Type B pancreatic cell (in vitro differentiated cells): ENCODE data around the gene ASB16. TPM values are rescaled to one million over a fixed set of nuclear protein-coding genes. Genes with fewer than 3 reads are reported as not detected.
A peak's percentile ranks its signal among the peaks of the same experiment; 100 is the strongest.

Experiments
- DNase-seq: peaks from one replicate; pipeline ENCODE4 v3.0.0; 2021; ENCODE audit warnings: mixed read lengths; ENCODE audit not compliant: unreplicated experiment; ENCODE audit errors: extremely low spot score
- H3K27ac Mint-ChIP-seq: 2 replicates; pipeline ENCODE4 v1.8.0; 2021; ENCODE audit warnings: mild to moderate bottlenecking, mixed read lengths
- H3K27me3 Mint-ChIP-seq: 2 replicates; pipeline ENCODE4 v1.8.0; 2021; ENCODE audit warnings: mixed read lengths
- H3K36me3 Mint-ChIP-seq: 2 replicates; pipeline ENCODE4 v1.8.0; 2021; ENCODE audit warnings: mixed read lengths
- H3K4me1 Mint-ChIP-seq: one replicate; pipeline ENCODE4 v1.8.0; 2021; ENCODE audit warnings: mixed read lengths; ENCODE audit not compliant: unreplicated experiment
- H3K4me3 Mint-ChIP-seq: 2 replicates; pipeline ENCODE4 v1.8.0; 2021; ENCODE audit warnings: mild to moderate bottlenecking, mixed read lengths
- H3K9me3 Mint-ChIP-seq: 2 replicates; pipeline ENCODE4 v1.8.0; 2021; ENCODE audit warnings: mixed read lengths
- microRNA-seq: library from miRNA; unstranded; fragments of <30 nt; microRNA quantifications from one replicate; pipeline ENCODE4, GENCODE V29; 2020
- total RNA-seq: library from RNA; stranded (reverse); gene quantifications from 2 replicates; pipeline ENCODE4 v1.2.1, GENCODE V29; 2021; ENCODE audit warnings: low replicate concordance
- TF ChIP-seq, protein P1 (sequence below): fragments of 200-600 bp; sonication (generic); conservative IDR thresholded peaks from 2 replicates; pipeline ENCODE4 v1.5.0; 2021; ENCODE audit warnings: antibody characterized with exemption, mild to moderate bottlenecking

The ASB16 gene
- total RNA-seq, 1 donor from 2014 or later: 0.68 TPM

DNA sequence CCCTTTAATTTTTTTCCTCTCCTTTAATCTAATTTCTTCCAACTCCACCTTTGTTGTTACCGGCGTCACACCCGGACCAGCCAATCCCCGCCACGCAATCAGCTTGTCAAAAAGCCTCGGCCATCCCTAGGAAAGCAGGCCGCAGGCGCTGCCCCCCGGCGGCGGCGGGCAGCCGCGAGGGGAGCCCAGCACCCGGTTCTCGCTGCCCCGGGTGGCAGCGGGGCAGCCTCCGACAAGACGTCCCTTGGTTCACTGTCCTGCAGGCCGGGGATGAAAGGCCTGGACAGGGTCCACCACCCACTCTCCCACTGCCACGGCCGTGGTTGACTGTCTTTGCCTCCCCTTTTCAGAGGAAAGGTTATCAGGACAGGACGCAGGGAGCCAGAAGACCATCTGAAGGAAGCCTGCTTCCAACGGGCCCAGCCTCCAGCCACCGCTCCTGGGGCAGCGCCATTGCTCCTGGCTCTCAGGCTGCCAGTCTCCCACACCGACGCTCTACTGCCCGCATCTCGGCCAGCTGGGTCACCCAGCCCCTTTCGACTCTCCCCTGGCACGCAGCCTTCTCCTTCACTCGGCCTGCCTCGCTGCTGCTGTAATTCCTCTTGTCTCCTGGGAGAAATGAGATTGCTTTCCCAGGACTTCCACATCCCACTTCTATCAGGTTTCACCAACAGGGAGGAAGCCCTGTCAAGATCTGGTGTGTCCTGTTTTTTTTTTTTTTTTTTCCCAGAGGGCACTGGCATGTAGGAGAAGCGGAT, 51.8 kb downstream of the ASB16 start:
- Mint-ChIP-seq H3K36me3 (no peaks in the 10 kb centered on the region), H3K4me1 (peaks cover 18% of the 10 kb centered on the region), H3K4me3 (peak overlapping the region; percentile 96), H3K9me3 (no peaks in the 10 kb centered on the region), H3K27ac (peak overlapping the region; percentile 97), H3K27me3 (peaks cover 4% of the 10 kb centered on the region)
- no peak for DNase-seq
- TF ChIP-seq, protein P1, sequence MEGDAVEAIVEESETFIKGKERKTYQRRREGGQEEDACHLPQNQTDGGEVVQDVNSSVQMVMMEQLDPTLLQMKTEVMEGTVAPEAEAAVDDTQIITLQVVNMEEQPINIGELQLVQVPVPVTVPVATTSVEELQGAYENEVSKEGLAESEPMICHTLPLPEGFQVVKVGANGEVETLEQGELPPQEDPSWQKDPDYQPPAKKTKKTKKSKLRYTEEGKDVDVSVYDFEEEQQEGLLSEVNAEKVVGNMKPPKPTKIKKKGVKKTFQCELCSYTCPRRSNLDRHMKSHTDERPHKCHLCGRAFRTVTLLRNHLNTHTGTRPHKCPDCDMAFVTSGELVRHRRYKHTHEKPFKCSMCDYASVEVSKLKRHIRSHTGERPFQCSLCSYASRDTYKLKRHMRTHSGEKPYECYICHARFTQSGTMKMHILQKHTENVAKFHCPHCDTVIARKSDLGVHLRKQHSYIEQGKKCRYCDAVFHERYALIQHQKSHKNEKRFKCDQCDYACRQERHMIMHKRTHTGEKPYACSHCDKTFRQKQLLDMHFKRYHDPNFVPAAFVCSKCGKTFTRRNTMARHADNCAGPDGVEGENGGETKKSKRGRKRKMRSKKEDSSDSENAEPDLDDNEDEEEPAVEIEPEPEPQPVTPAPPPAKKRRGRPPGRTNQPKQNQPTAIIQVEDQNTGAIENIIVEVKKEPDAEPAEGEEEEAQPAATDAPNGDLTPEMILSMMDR: peak; percentile 27

- TF ChIP-seq, protein P1: no peak
- Mint-ChIP-seq H3K27ac (no peak overlapping the region), H3K27me3 (peaks cover 4% of the 10 kb centered on the region), H3K4me3 (peak overlapping the region; percentile 58), H3K4me1 (peaks cover 13% of the 10 kb centered on the region), H3K36me3 (no peaks in the 10 kb centered on the region), H3K9me3 (no peaks in the 10 kb centered on the region)
- DNase-seq: no peak
These were observed 53.1 kb downstream of the ASB16 start for GRCh38 chr17:44223541-44224071.

Small RNA genes within 50 kb of the gene (microRNA-seq; reads per million reads assigned to microRNA genes)
- gene MIR6782: not detected

Other genes with a start within 250 kb of the ASB16 start
- gene PPY, start 228.2 kb upstream of the ASB16 start, total RNA-seq: 29.8 and 65.9 TPM in 2 replicates
- 2.3 and 3.5 TPM in 2 replicates for gene PYY, start 216.8 kb upstream of the ASB16 start, total RNA-seq
- 1.9 and 2.1 TPM in 2 replicates for gene NAGS, start 166.1 kb upstream of the ASB16 start, total RNA-seq
- gene TMEM101, start 155.7 kb upstream of the ASB16 start, total RNA-seq: 33.8 and 34.4 TPM in 2 replicates
- gene LSM12, start 104.0 kb upstream of the ASB16 start, total RNA-seq: 44.8 and 50.6 TPM in 2 replicates
- gene G6PC3, start 100.0 kb upstream of the ASB16 start, total RNA-seq: 63.6 and 63.7 TPM in 2 replicates
- gene HDAC5, start 47.1 kb upstream of the ASB16 start, total RNA-seq: 43.3 and 48.9 TPM in 2 replicates
- gene HROB, start 28.8 kb upstream of the ASB16 start, total RNA-seq: 5.4 and 10.6 TPM in 2 replicates
- 39.5 and 40.0 TPM in 2 replicates for gene TMUB2, start 16.3 kb downstream of the ASB16 start, total RNA-seq
- 96.7 and 111 TPM in 2 replicates for gene ATXN7L3, start 29.2 kb downstream of the ASB16 start, total RNA-seq
- gene UBTF, start 49.0 kb downstream of the ASB16 start, total RNA-seq: 85.7 and 101 TPM in 2 replicates
- not detected in 2 replicates for gene SLC4A1, start 97.4 kb downstream of the ASB16 start, total RNA-seq
- gene RUNDC3A, start 137.9 kb downstream of the ASB16 start, total RNA-seq: 10.3 and 12.3 TPM in 2 replicates
- gene SLC25A39, start 154.1 kb downstream of the ASB16 start, total RNA-seq: 137 and 169 TPM in 2 replicates
- 183 and 236 TPM in 2 replicates for gene GRN, start 174.6 kb downstream of the ASB16 start, total RNA-seq
- gene FAM171A2, start 193.1 kb downstream of the ASB16 start, total RNA-seq: 13.3 and 34.7 TPM in 2 replicates
- 0.69 and 8.8 TPM in 2 replicates for gene ITGA2B, start 218.9 kb downstream of the ASB16 start, total RNA-seq